GM10266 (cell line): ENCODE measurements around the gene SNX13.
"Not testable (repeated sequence)": the region's sequence is repeated elsewhere in the genome, so short reads cannot be mapped to it uniquely, and the experiment has no call there.

Experiments used
- DNase-seq: peaks from one replicate; pipeline ENCODE4 v3.0.0; 2012; ENCODE audit errors: extremely low spot score
- TF ChIP-seq, protein P1 (sequence below): IDR thresholded peaks from 2 replicates; pipeline ENCODE4 v1.5.1; 2012; ENCODE audit warnings: mild to moderate bottlenecking, low read depth; ENCODE audit not compliant: control insufficient read depth, insufficient read depth; ENCODE audit errors: missing control alignments

SNX13 gene

DNA sequence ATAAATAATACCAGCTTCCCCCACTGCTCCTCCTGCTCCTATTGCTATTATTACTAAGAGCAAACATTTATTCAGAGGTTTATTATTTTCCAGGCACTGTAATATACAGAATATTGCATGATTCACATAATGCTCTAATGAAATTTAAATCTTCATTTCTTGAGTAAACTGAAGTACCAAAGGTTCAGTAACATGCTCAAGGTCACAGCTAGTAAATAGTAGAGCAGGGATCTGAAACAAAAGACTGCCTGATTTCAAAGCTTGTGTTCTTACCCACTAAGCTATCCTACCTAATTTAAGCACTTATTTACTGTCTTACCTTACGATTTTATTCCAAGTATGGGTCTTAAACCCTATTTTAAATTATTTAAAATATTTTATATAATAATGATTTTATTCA, 126.2 kb downstream of the SNX13 start:
- TF ChIP-seq, protein P1, sequence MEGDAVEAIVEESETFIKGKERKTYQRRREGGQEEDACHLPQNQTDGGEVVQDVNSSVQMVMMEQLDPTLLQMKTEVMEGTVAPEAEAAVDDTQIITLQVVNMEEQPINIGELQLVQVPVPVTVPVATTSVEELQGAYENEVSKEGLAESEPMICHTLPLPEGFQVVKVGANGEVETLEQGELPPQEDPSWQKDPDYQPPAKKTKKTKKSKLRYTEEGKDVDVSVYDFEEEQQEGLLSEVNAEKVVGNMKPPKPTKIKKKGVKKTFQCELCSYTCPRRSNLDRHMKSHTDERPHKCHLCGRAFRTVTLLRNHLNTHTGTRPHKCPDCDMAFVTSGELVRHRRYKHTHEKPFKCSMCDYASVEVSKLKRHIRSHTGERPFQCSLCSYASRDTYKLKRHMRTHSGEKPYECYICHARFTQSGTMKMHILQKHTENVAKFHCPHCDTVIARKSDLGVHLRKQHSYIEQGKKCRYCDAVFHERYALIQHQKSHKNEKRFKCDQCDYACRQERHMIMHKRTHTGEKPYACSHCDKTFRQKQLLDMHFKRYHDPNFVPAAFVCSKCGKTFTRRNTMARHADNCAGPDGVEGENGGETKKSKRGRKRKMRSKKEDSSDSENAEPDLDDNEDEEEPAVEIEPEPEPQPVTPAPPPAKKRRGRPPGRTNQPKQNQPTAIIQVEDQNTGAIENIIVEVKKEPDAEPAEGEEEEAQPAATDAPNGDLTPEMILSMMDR: no peak

DNA sequence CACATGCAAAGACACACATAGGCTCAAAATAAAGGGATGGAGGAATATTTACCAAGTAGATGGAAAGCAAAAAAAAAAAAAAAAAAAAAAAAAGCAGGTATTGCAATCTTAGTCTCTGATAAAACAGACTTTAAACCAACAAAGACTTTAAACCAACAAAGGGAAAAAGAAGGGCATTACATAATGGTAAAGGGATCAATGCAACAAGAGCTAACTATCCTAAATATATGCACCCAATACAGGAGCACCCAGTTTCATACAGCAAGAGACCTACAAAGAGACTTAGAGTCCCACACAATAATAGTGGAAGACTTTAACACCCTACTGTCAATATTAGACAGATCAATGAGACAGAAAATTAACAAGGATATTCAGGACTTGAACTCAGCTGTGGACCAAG, 131.1 kb downstream of the SNX13 start:
- not testable (repeated sequence) for DNase-seq

More for the DNA sequence above, 126.2 kb downstream of the SNX13 start:
- DNase-seq: no peak

GRCh38 chr7:17807242-17807641, 133.1 kb downstream of the SNX13 start:
- DNase-seq: no peak
- TF ChIP-seq, protein P1: no peak

- TF ChIP-seq, protein P1: no peak
- no peak for DNase-seq
These were observed 133.7 kb downstream of the SNX13 start for GRCh38 chr7:17806631-17807030.

DNA sequence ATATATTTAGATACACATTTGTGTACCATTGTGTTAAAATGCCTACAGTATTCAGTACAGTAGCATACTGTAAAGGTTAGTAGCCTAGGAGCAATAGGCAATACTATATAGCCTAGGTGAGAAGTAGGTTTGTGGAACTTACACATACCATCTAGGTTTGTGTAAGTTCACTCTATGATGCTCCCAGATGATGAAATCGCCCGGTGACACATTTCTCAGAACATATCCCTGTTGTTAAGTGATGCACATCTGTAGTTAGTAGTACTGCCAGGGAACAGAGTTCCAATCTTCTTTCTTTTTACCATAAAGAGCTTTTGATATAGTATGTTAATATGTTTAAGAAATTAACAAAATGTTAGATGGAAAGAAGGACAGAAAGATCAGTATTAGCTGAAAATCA, 138.2 kb downstream of the SNX13 start:
- DNase-seq: no peak
- TF ChIP-seq, protein P1: no peak

DNA sequence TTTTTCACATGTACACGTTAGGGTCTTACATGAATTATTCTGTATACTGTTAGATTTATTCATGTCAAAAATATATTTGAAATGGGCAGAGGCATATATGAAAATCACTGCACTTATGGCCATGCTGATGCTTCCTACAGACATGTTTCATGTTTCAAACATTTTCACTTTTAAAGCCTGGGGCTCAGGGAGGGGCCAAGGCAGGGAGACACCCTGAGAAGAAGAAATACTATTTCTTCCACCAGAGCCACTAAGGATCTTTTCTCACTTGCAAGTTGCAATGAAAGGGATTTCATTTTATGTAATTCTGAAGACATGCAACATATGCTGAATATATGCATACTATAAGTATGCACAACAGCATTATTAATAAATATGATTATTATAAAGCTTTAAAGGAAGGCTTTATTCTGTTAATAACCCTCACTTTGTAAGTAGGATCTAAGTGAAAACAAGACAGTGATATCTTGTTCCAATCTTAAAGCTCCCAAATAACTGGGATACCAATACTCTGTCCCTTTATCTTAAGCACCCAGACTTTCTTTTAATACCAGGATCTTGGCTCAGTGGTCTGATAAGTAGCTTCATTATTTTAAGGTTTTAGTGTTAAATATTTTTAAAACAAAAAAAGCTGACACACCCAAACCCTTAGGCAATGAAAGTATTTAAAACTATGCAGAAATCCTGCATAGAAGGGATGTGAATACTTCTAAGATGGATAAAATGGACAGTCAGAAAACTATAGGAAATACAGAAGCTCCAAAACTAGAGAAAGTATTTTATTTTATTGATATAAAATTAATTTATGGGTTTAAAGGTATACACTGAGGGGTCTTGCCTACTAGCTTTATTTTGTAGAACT, 148.0 kb downstream of the SNX13 start:
- DNase-seq: no peak
- TF ChIP-seq, protein P1: no peak

DNA sequence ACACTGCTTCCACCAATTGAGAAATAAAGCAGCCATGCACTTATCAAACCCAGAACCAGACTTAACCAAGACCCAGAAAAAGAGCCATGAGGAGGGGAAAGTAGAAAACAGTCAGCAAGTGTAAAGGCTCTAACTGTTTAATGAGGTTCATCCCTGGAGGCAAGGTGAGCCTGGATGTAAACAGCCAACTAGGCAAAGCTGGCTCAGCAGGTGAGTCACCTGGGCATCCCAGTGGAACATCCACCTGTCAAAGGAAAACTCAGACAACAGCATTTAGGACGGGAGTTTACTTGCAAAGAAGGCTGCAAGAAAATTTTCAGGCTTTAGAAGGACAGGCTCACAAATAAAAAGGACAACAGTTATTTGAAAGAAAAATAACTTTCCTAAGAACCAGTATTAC, 153.0 kb downstream of the SNX13 start:
- DNase-seq: no peak
- TF ChIP-seq, protein P1: no peak
